HepG2 (cell line): ENCODE data around the gene AEBP1. TPM values are rescaled to one million over a fixed set of nuclear protein-coding genes. Genes with fewer than 3 reads are reported as not detected.
A peak's percentile ranks its signal among the peaks of the same experiment; 100 is the strongest.

Experiments
- ATAC-seq: fragments of 200-7000 bp; cut with Tn5 transposase; 3 replicates; pipeline ENCODE4 v1.9.1; 2020; ENCODE audit warnings: mild to moderate bottlenecking, moderate library complexity
- BruUV-seq: library from RNA; stranded (reverse); fragments of 400-500 nt; replicated peaks from 2 replicates; lab custom pipeline; 2021; lab: Mats Ljungman, UMichigan
- CTCF ChIA-PET: fragments of 300-600 bp; formaldehyde crosslinking; extraction: SDS; loops from one replicate; lab custom pipeline; 2021; ENCODE audit warnings: low total read pairs, inconsistent platforms, low intra/inter-chr PET ratio; lab: Yijun Ruan, JAX
- POLR2A ChIA-PET: fragments of 350-600 bp; sonication (Branson Sonifier 250); formaldehyde crosslinking; loops from one replicate; lab custom pipeline; 2020; ENCODE audit warnings: antibody characterized with exemption, inconsistent platforms; lab: Yijun Ruan, JAX
- DNase-seq: peaks from one replicate; pipeline ENCODE4 v3.0.0-alpha.2; 2015; ENCODE audit warnings: low spot score
- FAIRE-seq: peaks from 3 replicates; lab custom pipeline; 2011; peaks lifted over from hg19 to GRCh38; lab: Jason Lieb, UNC
- H2AFZ ChIP-seq: one replicate; pipeline ENCODE4 v1.6.1; 2011; ENCODE audit warnings: low read length, inconsistent platforms
- H3K27ac ChIP-seq: fragments of 300-600 bp; 3 replicates; pipeline ENCODE4 v1.8.0; 2011; ENCODE audit warnings: mixed run types, mild to moderate bottlenecking, mixed read lengths, low read length, inconsistent platforms; ENCODE audit not compliant: insufficient read depth; ENCODE audit errors: extremely low read length
- H3K27me3 ChIP-seq, 2 experiments: fragments of 200-600 bp in 1 of 2; 2 replicates in 1 of 2; 3 replicates in 1 of 2; pipeline versions ENCODE4 v1.6.0 to v1.8.0; 2011; ENCODE audit warnings: low read length in 2 of 2, mild to moderate bottlenecking in 2 of 2, moderate library complexity in 2 of 2, inconsistent platforms in 1 of 2; ENCODE audit not compliant: insufficient read depth in 2 of 2, control insufficient read depth in 1 of 2
- H3K36me3 ChIP-seq, 2 experiments: fragments of 200-600 bp in 1 of 2; replicated peaks in 1 of 2; 2 replicates in 1 of 2; 3 replicates in 1 of 2; pipeline versions ENCODE4 v1.5.1 to v1.8.0; 2011; ENCODE audit warnings: low read length in 2 of 2, inconsistent platforms in 1 of 2; ENCODE audit not compliant: insufficient read depth in 2 of 2, control insufficient read depth in 1 of 2
- H3K4me1 ChIP-seq: 2 replicates; pipeline ENCODE4 v1.5.1; 2012; ENCODE audit warnings: low read length, inconsistent platforms; ENCODE audit not compliant: insufficient read depth
- H3K4me2 ChIP-seq: 2 replicates; pipeline ENCODE4 v1.6.0; 2011; ENCODE audit warnings: low read depth, low read length, inconsistent platforms
- H3K4me3 ChIP-seq, 3 experiments: fragments of 200-600 bp in 1 of 3; sonication (generic), shearing (Covaris generic) in 1 of 3; replicated peaks in 1 of 3; 2 replicates each; pipeline ENCODE4 v1.5.1; 2011 to 2016; ENCODE audit warnings: low read length in 3 of 3, inconsistent platforms in 2 of 3, low read depth in 2 of 3, mild to moderate bottlenecking in 2 of 3, control low read depth in 1 of 3, mixed read lengths in 1 of 3; ENCODE audit not compliant: insufficient read depth in 1 of 3
- H3K79me2 ChIP-seq: one replicate; pipeline ENCODE4 v1.6.1; 2011; ENCODE audit warnings: low read length, inconsistent platforms; ENCODE audit not compliant: insufficient read depth
- H3K9ac ChIP-seq: 2 replicates; pipeline ENCODE4 v1.6.0; 2011; ENCODE audit warnings: mild to moderate bottlenecking, low read depth, low read length, inconsistent platforms; ENCODE audit not compliant: insufficient read depth
- H3K9me3 ChIP-seq: 2 replicates; pipeline ENCODE4 v1.5.1; 2012; ENCODE audit warnings: mild to moderate bottlenecking, low read length
- H4K20me1 ChIP-seq: 2 replicates; pipeline ENCODE4 v1.6.0; 2011; ENCODE audit warnings: inconsistent platforms, mild to moderate bottlenecking, low read length, moderate library complexity; ENCODE audit not compliant: insufficient read depth
- SOX6 ChIP-seq, 2 experiments: fragments of 450-650 bp in 1 of 2; sonication (generic) in 1 of 2; formaldehyde crosslinking in 1 of 2; IDR thresholded peaks; 2 replicates each; pipeline versions ENCODE4 v1.4.0 to v1.6.1; 2017 to 2020; ENCODE audit warnings: antibody characterized with exemption in 1 of 2, mild to moderate bottlenecking in 1 of 2, missing genetic modification reagents in 1 of 2
- ZKSCAN1 ChIP-seq: fragments of 150-350 bp; IDR thresholded peaks from 2 replicates; pipeline ENCODE4 v1.6.1; 2014; ENCODE audit warnings: low read length
- ZNF609 ChIP-seq: sonication (generic); formaldehyde crosslinking; IDR thresholded peaks from 2 replicates; pipeline ENCODE4 v1.4.0; 2020; ENCODE audit warnings: mild to moderate bottlenecking, missing genetic modification reagents, borderline replicate concordance
- ZNF720 ChIP-seq: sonication (generic); formaldehyde crosslinking; IDR thresholded peaks from 2 replicates; pipeline ENCODE4 v1.4.0; 2020; ENCODE audit warnings: missing genetic modification reagents
- WGBS: methylation state at CpG from one replicate; pipeline ENCODE4 v1.1.6; 2017; ENCODE audit warnings: low lambda C conversion rate; 5-methylcytosine and 5-hydroxymethylcytosine counted together
- in situ Hi-C: cut with HindIII; loops from 2 replicates; pipeline ENCODE4 v1.10.0; 2017; ENCODE audit warnings: low pct_unique_long_range_greater_than_20kb; ENCODE audit not compliant: extremely low pct_ligation_motif_present
- intact Hi-C: fragments of 100-400 bp; cut with micrococcal nuclease; formaldehyde crosslinking; loops from one replicate; pipeline ENCODE4 v1.10.0; 2022; ENCODE audit not compliant: unreplicated experiment
- polyA plus RNA-seq, 8 experiments: library from polyadenylated mRNA; depleted of rRNA in 3 of 8; stranded (reverse) in 7 of 8; unstranded in 1 of 8; fragments of >200 nt; fragmentation: Illumina TruSeq in 4 of 8; extraction: Trizol in 4 of 8; gene quantifications; 2 replicates each; pipeline versions ENCODE4 v1.2.1 to v1.2.3, GENCODE V29; 2011 to 2016; ENCODE audit warnings: low read depth in 4 of 8, missing spikeins in 1 of 8, mixed read lengths in 1 of 8; ENCODE audit not compliant: insufficient read depth in 1 of 8
- total RNA-seq, 5 experiments: library from RNA; depleted of rRNA; stranded (reverse); fragments of >200 nt; fragmentation: Illumina TruSeq; extraction: Trizol; gene quantifications; 2 replicates each; pipeline ENCODE4 v1.2.3, GENCODE V29; 2016; ENCODE audit warnings: low read depth in 1 of 5
- TF ChIP-seq, protein P1 (sequence below): sonication (generic); formaldehyde crosslinking; IDR thresholded peaks from 2 replicates; pipeline ENCODE4 v1.5.1; 2020; ENCODE audit warnings: mild to moderate bottlenecking, missing genetic modification reagents, moderate library complexity
- TF ChIP-seq, protein P2 (sequence below): IDR thresholded peaks from 2 replicates; pipeline ENCODE4 v1.6.1; 2016; ENCODE audit warnings: missing genetic modification reagents, missing compliant biosample characterization

The AEBP1 gene
- total and polyA plus RNA-seq, 2 of the 13 experiments (the other 11 are each of a cell fraction or from before 2014, with no cell fraction given), result 0.22 to 0.55 TPM

GRCh38 chr7:44120395-44120794 is 16.2 kb downstream of the AEBP1 start (continued):
- TF ChIP-seq ZNF609 (CRISPR knock-in tag) (no peak), SOX6 (IDR thresholded peaks at IDR 0.05) (no peak), SOX6 (CRISPR knock-in tag; IDR thresholded peaks at IDR 0.05) (no peak)
- TF ChIP-seq, all 625 proteins: peak for 0

DNA sequence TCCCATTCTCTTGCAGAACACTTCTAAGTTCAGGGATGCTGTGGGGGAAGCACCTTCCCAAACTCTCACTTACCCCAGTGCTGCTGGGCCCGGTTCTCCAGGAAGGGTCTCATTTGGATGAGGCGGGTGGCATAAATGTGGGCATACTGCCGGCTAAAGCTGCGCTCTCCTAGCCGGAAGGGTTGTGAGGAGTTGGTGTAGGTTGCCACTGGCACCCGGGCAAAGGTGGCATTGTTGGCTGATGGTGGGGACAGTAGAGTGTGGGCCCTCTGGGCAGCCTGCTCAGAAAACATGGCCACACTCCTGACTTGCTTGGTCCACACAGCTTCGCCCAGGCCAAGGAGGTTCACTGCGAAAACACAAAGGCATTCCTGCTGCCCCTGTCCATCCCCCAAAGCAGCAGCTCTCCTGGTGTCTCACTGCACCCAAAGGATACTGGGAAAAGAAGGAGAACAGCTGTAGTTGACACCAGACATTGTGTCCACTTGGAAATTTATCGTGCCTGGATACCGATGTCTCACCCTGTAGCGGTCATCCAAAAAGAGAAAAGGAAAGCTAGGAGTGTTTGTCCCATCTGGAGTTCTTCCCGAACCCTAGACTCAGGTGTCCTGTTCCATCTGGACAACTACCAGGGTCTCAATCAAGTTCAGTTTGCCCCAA is 17.7 kb downstream of the AEBP1 start:
- Histone ChIP-seq H4K20me1 (no peaks in the 10 kb centered on the region), H3K36me3 (peaks cover 17 to 38% of the 10 kb centered on the region in 2 experiments), H3K27ac (no peak overlapping the region), H2AFZ (no peak overlapping the region), H3K9ac (peak overlapping the region; percentile 76; the same call in 1 of the 2 replicates), H3K4me1 (peaks cover 24% of the 10 kb centered on the region), H3K79me2 (peaks cover 14% of the 10 kb centered on the region)
- FAIRE-seq, result no peak
- POLR2A ChIA-PET, result interaction anchor here (1.4 to 1.5 kb wide), 2 partner anchors 9 to 452 kb away, joined by 3 to 4 read pairs; partner anchors contain the start of gene DDX56
- DNase-seq, result no peak
- in situ Hi-C loops, result loop anchor here (5.0 kb wide), 1 partner anchor 75 kb away; no protein-coding TSS in a partner anchor
- no peak for TF ChIP-seq ZKSCAN1
- TF ChIP-seq, protein P1, sequence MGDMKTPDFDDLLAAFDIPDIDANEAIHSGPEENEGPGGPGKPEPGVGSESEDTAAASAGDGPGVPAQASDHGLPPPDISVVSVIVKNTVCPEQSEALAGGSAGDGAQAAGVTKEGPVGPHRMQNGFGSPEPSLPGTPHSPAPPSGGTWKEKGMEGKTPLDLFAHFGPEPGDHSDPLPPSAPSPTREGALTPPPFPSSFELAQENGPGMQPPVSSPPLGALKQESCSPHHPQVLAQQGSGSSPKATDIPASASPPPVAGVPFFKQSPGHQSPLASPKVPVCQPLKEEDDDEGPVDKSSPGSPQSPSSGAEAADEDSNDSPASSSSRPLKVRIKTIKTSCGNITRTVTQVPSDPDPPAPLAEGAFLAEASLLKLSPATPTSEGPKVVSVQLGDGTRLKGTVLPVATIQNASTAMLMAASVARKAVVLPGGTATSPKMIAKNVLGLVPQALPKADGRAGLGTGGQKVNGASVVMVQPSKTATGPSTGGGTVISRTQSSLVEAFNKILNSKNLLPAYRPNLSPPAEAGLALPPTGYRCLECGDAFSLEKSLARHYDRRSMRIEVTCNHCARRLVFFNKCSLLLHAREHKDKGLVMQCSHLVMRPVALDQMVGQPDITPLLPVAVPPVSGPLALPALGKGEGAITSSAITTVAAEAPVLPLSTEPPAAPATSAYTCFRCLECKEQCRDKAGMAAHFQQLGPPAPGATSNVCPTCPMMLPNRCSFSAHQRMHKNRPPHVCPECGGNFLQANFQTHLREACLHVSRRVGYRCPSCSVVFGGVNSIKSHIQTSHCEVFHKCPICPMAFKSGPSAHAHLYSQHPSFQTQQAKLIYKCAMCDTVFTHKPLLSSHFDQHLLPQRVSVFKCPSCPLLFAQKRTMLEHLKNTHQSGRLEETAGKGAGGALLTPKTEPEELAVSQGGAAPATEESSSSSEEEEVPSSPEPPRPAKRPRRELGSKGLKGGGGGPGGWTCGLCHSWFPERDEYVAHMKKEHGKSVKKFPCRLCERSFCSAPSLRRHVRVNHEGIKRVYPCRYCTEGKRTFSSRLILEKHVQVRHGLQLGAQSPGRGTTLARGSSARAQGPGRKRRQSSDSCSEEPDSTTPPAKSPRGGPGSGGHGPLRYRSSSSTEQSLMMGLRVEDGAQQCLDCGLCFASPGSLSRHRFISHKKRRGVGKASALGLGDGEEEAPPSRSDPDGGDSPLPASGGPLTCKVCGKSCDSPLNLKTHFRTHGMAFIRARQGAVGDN, result 0 out of 2 replicates have a peak, but pooled peaks have one; percentile 15
- TF ChIP-seq, protein P2, sequence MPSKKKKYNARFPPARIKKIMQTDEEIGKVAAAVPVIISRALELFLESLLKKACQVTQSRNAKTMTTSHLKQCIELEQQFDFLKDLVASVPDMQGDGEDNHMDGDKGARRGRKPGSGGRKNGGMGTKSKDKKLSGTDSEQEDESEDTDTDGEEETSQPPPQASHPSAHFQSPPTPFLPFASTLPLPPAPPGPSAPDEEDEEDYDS (CRISPR knock-in tag), result no peak
- no peak for TF ChIP-seq ZNF720 (CRISPR knock-in tag)
- TF ChIP-seq, all 625 proteins: peak for 1
- 95% methylated on average over 12 of the region's 12 CpGs for WGBS
- BruUV-seq, result no TSS peak
- Histone ChIP-seq H3K9me3 (no peaks in the 10 kb centered on the region), H3K4me2 (peak overlapping the region; percentile 95), H3K4me3 (peak overlapping the region in 1 of 3 experiments; percentile 83; a peak in 1 of 6 replicates), H3K27me3 (no peaks in the 10 kb centered on the region; a peak in 1 of 5 replicates)
- intact Hi-C loops, result loop anchor here (2.0 kb wide), 1 partner anchor 39 kb away; the partner anchor contains the start of gene POLM
- CTCF ChIA-PET, result no interaction called here
- ATAC-seq, result no peak
